Suprapubic skin (tissue), 4 donors: Measurements from ENCODE around the gene WDR90.

Source experiments
- EP300 ChIP-seq: sonication (generic); formaldehyde crosslinking; IDR thresholded peaks from one replicate; pipeline ENCODE4 v1.6.1; 2017; ENCODE audit warnings: antibody characterized with exemption
- POLR2A ChIP-seq, 2 donors: fragments of 450-650 bp; IDR thresholded peaks; one replicate each; pipeline ENCODE4 v1.6.1; 2017; ENCODE audit warnings: antibody characterized with exemption in 2 of 2, mild to moderate bottlenecking in 2 of 2, moderate library complexity in 2 of 2
- POLR2AphosphoS5 ChIP-seq, 3 donors: sonication (generic); formaldehyde crosslinking; IDR thresholded peaks; one replicate each; pipeline ENCODE4 v1.6.1; 2017; ENCODE audit warnings: antibody characterized with exemption in 3 of 3
- TF ChIP-seq, protein P1 (sequence below), 2 donors: fragments of 200-600 bp in 1 of 2; fragments of 450-650 bp in 1 of 2; sonication (generic) in 1 of 2; IDR thresholded peaks; one replicate each; pipeline ENCODE4 v1.5.1; 2016 to 2019; ENCODE audit warnings: antibody characterized with exemption in 2 of 2, mild to moderate bottlenecking in 1 of 2, moderate library complexity in 1 of 2

DNA sequence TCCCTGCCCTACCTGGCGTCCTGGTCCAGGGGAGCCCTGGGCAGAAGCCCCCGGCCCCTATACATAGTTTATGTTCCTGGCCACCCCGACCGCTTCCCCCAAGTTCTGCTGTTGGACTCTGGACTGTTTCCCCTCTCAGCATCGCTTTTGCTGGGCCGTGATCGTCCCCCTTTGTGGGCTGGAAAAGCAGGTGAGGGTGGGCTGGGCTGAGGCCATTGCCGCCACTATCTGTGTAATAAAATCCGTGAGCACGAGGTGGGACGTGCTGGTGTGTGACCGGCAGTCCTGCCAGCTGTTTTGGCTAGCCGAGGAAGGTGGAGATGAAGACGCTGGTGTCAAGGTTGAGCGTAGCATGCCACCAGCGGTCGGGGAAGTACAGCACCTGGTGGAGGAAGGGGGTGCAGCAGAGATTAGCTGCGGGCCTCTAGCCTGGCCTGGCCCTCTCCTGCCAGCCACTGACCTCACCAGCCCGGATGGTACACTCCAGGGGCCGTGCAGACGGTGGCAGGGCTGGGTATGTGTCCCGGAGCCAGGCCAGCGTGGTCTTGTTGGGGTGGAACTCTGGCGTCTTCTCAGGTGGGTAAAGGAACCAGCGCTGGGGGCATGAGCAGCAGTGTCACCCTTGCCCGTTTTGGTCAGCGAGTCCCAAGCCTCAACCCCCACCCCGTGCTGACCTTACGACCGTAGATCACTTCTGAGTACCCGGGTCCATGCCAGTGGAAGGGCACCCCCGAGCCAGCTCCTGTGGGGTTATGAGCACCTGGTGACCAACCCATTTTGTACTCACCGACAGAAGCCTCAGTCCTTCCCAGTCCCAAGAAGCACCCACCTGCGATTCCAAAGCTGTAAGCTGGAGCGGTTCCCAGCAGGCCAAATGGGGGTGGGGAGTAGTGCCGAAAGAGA, 33.6 kb downstream of the WDR90 start:
- TF ChIP-seq, protein P1, sequence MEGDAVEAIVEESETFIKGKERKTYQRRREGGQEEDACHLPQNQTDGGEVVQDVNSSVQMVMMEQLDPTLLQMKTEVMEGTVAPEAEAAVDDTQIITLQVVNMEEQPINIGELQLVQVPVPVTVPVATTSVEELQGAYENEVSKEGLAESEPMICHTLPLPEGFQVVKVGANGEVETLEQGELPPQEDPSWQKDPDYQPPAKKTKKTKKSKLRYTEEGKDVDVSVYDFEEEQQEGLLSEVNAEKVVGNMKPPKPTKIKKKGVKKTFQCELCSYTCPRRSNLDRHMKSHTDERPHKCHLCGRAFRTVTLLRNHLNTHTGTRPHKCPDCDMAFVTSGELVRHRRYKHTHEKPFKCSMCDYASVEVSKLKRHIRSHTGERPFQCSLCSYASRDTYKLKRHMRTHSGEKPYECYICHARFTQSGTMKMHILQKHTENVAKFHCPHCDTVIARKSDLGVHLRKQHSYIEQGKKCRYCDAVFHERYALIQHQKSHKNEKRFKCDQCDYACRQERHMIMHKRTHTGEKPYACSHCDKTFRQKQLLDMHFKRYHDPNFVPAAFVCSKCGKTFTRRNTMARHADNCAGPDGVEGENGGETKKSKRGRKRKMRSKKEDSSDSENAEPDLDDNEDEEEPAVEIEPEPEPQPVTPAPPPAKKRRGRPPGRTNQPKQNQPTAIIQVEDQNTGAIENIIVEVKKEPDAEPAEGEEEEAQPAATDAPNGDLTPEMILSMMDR (IDR thresholded peaks at IDR 0.05): no peak
- TF ChIP-seq EP300: no peak
- TF ChIP-seq POLR2A (IDR thresholded peaks at IDR 0.05): no peak
- TF ChIP-seq POLR2AphosphoS5 (IDR thresholded peaks at IDR 0.05): no peak
